H1 (cell line): ENCODE measurements around the gene FKBP6. TPM values are rescaled to one million over a fixed set of nuclear protein-coding genes. Genes with fewer than 3 reads are reported as not detected.
A peak's percentile ranks its signal among the peaks of the same experiment; 100 is the strongest.

ENCODE experiments used
- CTCF ChIA-PET: fragments of 300-600 bp; sonication (Branson Sonifier 250); formaldehyde crosslinking; loops from one replicate; lab custom pipeline; 2021; ENCODE audit not compliant: partially characterized antibody; lab: Charles Lee
- POLR2A ChIA-PET: fragments of 300-600 bp; sonication (Branson Sonifier 250); formaldehyde crosslinking; loops from one replicate; lab custom pipeline; 2021; ENCODE audit warnings: inconsistent platforms; ENCODE audit not compliant: partially characterized antibody; lab: Charles Lee
- DNase-seq, 2 experiments: peaks; one replicate each; pipeline versions ENCODE4 v3.0.0 to v3.0.0-alpha.2; 2010 to 2022; ENCODE audit warnings: low spot score in 2 of 2, low read depth in 1 of 2, mixed read lengths in 1 of 2
- FAIRE-seq: peaks from 2 replicates; lab custom pipeline; 2011; peaks lifted over from hg19 to GRCh38; lab: Jason Lieb, UNC
- H2AFZ ChIP-seq: 2 replicates; pipeline ENCODE4 v1.8.1; 2012; ENCODE audit warnings: low read length, inconsistent platforms
- H2AK5ac ChIP-seq: 2 replicates; pipeline ENCODE4 v1.6.1; 2013; ENCODE audit warnings: low read depth, low read length
- H2BK120ac ChIP-seq: replicated peaks from 2 replicates; pipeline ENCODE3; 2013; ENCODE audit warnings: low read depth, low read length, inconsistent platforms
- H2BK12ac ChIP-seq: 2 replicates; pipeline ENCODE4 v1.6.1; 2013; ENCODE audit warnings: low read depth, low read length
- H2BK15ac ChIP-seq: 2 replicates; pipeline ENCODE4 v1.6.1; 2013; ENCODE audit warnings: low read length
- H2BK20ac ChIP-seq: 2 replicates; pipeline ENCODE4 v1.6.1; 2013; ENCODE audit warnings: low read length
- H2BK5ac ChIP-seq: 2 replicates; pipeline ENCODE4 v1.6.1; 2013; ENCODE audit warnings: low read depth, low read length
- H3K14ac ChIP-seq: 2 replicates; pipeline ENCODE4 v1.6.1; 2013; ENCODE audit warnings: inconsistent platforms; ENCODE audit not compliant: insufficient read length
- H3K18ac ChIP-seq: 2 replicates; pipeline ENCODE4 v1.6.1; 2013; ENCODE audit warnings: low read length; ENCODE audit errors: extremely low read depth
- H3K23ac ChIP-seq: 2 replicates; pipeline ENCODE4 v1.6.1; 2013; ENCODE audit warnings: inconsistent platforms; ENCODE audit not compliant: insufficient read length
- H3K23me2 ChIP-seq: 2 replicates; pipeline ENCODE4 v1.6.1; 2013; ENCODE audit warnings: low read depth, low read length
- H3K27ac ChIP-seq: 2 replicates; pipeline ENCODE4 v1.6.1; 2011; ENCODE audit warnings: low read depth, low read length, inconsistent platforms
- H3K27me3 ChIP-seq, 4 experiments: replicated peaks in 1 of 4; 1 replicate in 1 of 4; 2 replicates in 3 of 4; pipeline versions ENCODE4 v1.6.1 to v1.8.1; 2011 to 2013; ENCODE audit warnings: low read length in 3 of 4, mild to moderate bottlenecking in 3 of 4, inconsistent platforms in 2 of 4, mixed read lengths in 2 of 4, moderate library complexity in 1 of 4; ENCODE audit not compliant: control insufficient read depth in 3 of 4, insufficient read depth in 3 of 4; ENCODE audit errors: extremely low read depth in 1 of 4
- H3K36me3 ChIP-seq, 4 experiments: 2 replicates each; pipeline versions ENCODE4 v1.6.1 to v1.8.1; 2011 to 2013; ENCODE audit warnings: mild to moderate bottlenecking in 4 of 4, low read length in 3 of 4, moderate library complexity in 2 of 4, control low read depth in 1 of 4, inconsistent platforms in 1 of 4; ENCODE audit not compliant: insufficient read depth in 4 of 4, control insufficient read depth in 2 of 4
- H3K4ac ChIP-seq: replicated peaks from 2 replicates; pipeline ENCODE3; 2013; ENCODE audit warnings: low read length, low read depth, mixed read lengths, inconsistent platforms; ENCODE audit not compliant: insufficient read length
- H3K4me1 ChIP-seq, 4 experiments: replicated peaks in 1 of 4; 1 replicate in 1 of 4; 2 replicates in 3 of 4; pipeline versions ENCODE4 v1.6.1 to v1.8.1; 2011 to 2013; ENCODE audit warnings: low read length in 3 of 4, inconsistent platforms in 2 of 4, mixed read lengths in 1 of 4; ENCODE audit not compliant: insufficient read depth in 4 of 4, control insufficient read depth in 3 of 4
- H3K4me2 ChIP-seq, 2 experiments: 2 replicates each; pipeline versions ENCODE4 v1.6.1 to v1.8.1; 2011 to 2013; ENCODE audit warnings: low read depth in 2 of 2, low read length in 2 of 2, control low read depth in 1 of 2, inconsistent platforms in 1 of 2, mild to moderate bottlenecking in 1 of 2; ENCODE audit not compliant: insufficient read depth in 1 of 2
- H3K4me3 ChIP-seq, 4 experiments: fragments of 200-600, 300-600 bp in 1 of 4; sonication (generic), shearing (Covaris generic), sonication (Bioruptor Twin) in 1 of 4; 2 replicates each; pipeline versions ENCODE4 v1.5.1 to v1.8.1; 2011 to 2016; ENCODE audit warnings: low read length in 4 of 4, low read depth in 3 of 4, control low read depth in 2 of 4, inconsistent platforms in 2 of 4, mild to moderate bottlenecking in 2 of 4, mixed read lengths in 1 of 4, moderate library complexity in 1 of 4; ENCODE audit not compliant: insufficient read depth in 2 of 4; ENCODE audit errors: extremely low read depth in 1 of 4
- H3K56ac ChIP-seq: replicated peaks from 2 replicates; pipeline ENCODE3; 2013; ENCODE audit warnings: low read depth, mild to moderate bottlenecking, mixed read lengths, low read length, inconsistent platforms; ENCODE audit not compliant: insufficient read length
- H3K79me1 ChIP-seq: 2 replicates; pipeline ENCODE4 v1.6.1; 2013; ENCODE audit warnings: low read depth, low read length, control low read depth
- H3K79me2 ChIP-seq, 2 experiments: 2 replicates each; pipeline versions ENCODE4 v1.6.1 to v1.8.1; 2012 to 2013; ENCODE audit warnings: low read length in 2 of 2, mild to moderate bottlenecking in 2 of 2, inconsistent platforms in 1 of 2; ENCODE audit not compliant: insufficient read depth in 2 of 2, control insufficient read depth in 1 of 2
- H3K9ac ChIP-seq, 4 experiments: replicated peaks in 1 of 4; 1 replicate in 1 of 4; 2 replicates in 3 of 4; pipeline versions ENCODE4 v1.6.1 to v1.8.1; 2011 to 2013; ENCODE audit warnings: low read depth in 3 of 4, low read length in 3 of 4, control low read depth in 2 of 4, mild to moderate bottlenecking in 2 of 4, moderate library complexity in 2 of 4, inconsistent platforms in 1 of 4; ENCODE audit errors: extremely low read depth in 1 of 4
- H3K9me3 ChIP-seq, 2 experiments: 2 replicates each; pipeline versions ENCODE4 v1.6.1 to v1.8.1; 2012 to 2013; ENCODE audit warnings: mild to moderate bottlenecking in 2 of 2, moderate library complexity in 2 of 2, control low read depth in 1 of 2, inconsistent platforms in 1 of 2, low read depth in 1 of 2, low read length in 1 of 2, mixed read lengths in 1 of 2; ENCODE audit not compliant: insufficient read depth in 2 of 2
- H4K20me1 ChIP-seq, 2 experiments: replicated peaks in 1 of 2; 2 replicates each; pipeline versions ENCODE3 to v1.8.1; 2011 to 2013; ENCODE audit warnings: inconsistent platforms in 2 of 2, low read length in 2 of 2, mild to moderate bottlenecking in 1 of 2; ENCODE audit not compliant: insufficient read depth in 2 of 2, control insufficient read depth in 1 of 2
- H4K5ac ChIP-seq: 2 replicates; pipeline ENCODE4 v1.6.1; 2013; ENCODE audit warnings: low read length, low read depth, mixed read lengths, inconsistent platforms; ENCODE audit not compliant: insufficient read length
- H4K8ac ChIP-seq: 2 replicates; pipeline ENCODE4 v1.8.0; 2013; ENCODE audit warnings: mild to moderate bottlenecking, moderate library complexity, low read length, inconsistent platforms; ENCODE audit not compliant: insufficient read depth; ENCODE audit errors: extremely low read depth
- H4K91ac ChIP-seq: replicated peaks from 2 replicates; pipeline ENCODE3; 2013; ENCODE audit warnings: low read length, mixed read lengths, inconsistent platforms; ENCODE audit not compliant: insufficient read length
- CHD2 ChIP-seq: IDR thresholded peaks from 2 replicates; pipeline ENCODE4 v1.6.1; 2012; ENCODE audit warnings: low read length, improper control_type of control experiment
- GABPA ChIP-seq: IDR thresholded peaks from 2 replicates; pipeline ENCODE4 v1.6.1; 2011; ENCODE audit warnings: mild to moderate bottlenecking, low read length, moderate library complexity, borderline replicate concordance; ENCODE audit not compliant: insufficient read depth
- JUND ChIP-seq: IDR thresholded peaks from 2 replicates; pipeline ENCODE4 v1.6.1; 2011; ENCODE audit warnings: mild to moderate bottlenecking, improper control_type of control experiment, low read length
- KDM5A ChIP-seq: fragments of 200-600 bp; IDR thresholded peaks from 2 replicates; pipeline ENCODE4 v1.7.1; 2012; ENCODE audit warnings: mild to moderate bottlenecking, low read length, inconsistent platforms, mixed read lengths
- POU5F1 ChIP-seq: IDR thresholded peaks from 2 replicates; pipeline ENCODE4 v1.6.1; 2011; ENCODE audit warnings: low read depth, mild to moderate bottlenecking, low read length, moderate library complexity
- RAD21 ChIP-seq, 2 experiments: IDR thresholded peaks in 1 of 2; conservative IDR thresholded peaks in 1 of 2; 2 replicates each; pipeline ENCODE4 v1.6.1; 2011; ENCODE audit warnings: low read depth in 2 of 2, low read length in 2 of 2, improper control_type of control experiment in 1 of 2, inconsistent platforms in 1 of 2, mild to moderate bottlenecking in 1 of 2, moderate library complexity in 1 of 2
- SIRT6 ChIP-seq: IDR thresholded peaks from one replicate; pipeline ENCODE4 v1.7.1; 2012; ENCODE audit warnings: low read length, inconsistent platforms
- SP1 ChIP-seq: IDR thresholded peaks from 2 replicates; pipeline ENCODE4 v1.6.1; 2011; ENCODE audit warnings: low read depth, low read length
- WGBS, 2 experiments: shearing (Covaris generic) in 1 of 2; methylation state at CpG; one replicate each; pipeline versions ENCODE4 v1.1.6 to v1.1.7; 2013 to 2015; ENCODE audit warnings: low lambda C conversion rate in 2 of 2, mixed read lengths in 2 of 2, inconsistent platforms in 1 of 2, low coverage in 1 of 2, missing lambda C conversion rate in 1 of 2; ENCODE audit not compliant: insufficient replicate concordance in 2 of 2, insufficient coverage in 1 of 2, insufficient read length in 1 of 2; ENCODE audit errors: extremely low coverage in 1 of 2, missing lambda C conversion rate in 1 of 2; 5-methylcytosine and 5-hydroxymethylcytosine counted together
- polyA plus RNA-seq, 7 experiments: library from polyadenylated mRNA; depleted of rRNA in 3 of 7; stranded (reverse) in 5 of 7; unstranded in 2 of 7; fragments of >200 nt in 5 of 7; fragments of 200-250 nt in 2 of 7; gene quantifications; 1 replicate in 5 of 7; 2 replicates in 1 of 7; 4 replicates in 1 of 7; pipeline versions ENCODE4 v1.2.1 to v1.2.3, GENCODE V29; 2011 to 2013; ENCODE audit warnings: missing spikeins in 2 of 7, mixed read lengths in 2 of 7
- total RNA-seq: library from RNA; stranded (reverse); fragmentation: NEBNext Ultra II Directional; extraction: Animal tissue kit (Norgen Biotek cat#: 25700); gene quantifications from 2 replicates; pipeline ENCODE4 v1.2.1, GENCODE V29; 2021
- TF ChIP-seq, protein P1 (sequence below): IDR thresholded peaks from 2 replicates; pipeline ENCODE4 v1.6.1; 2012; ENCODE audit warnings: inconsistent platforms

The FKBP6 gene
- total and polyA plus RNA-seq, 2 of the 8 experiments (the other 6 are each of a cell fraction or from before 2014, with no cell fraction given): 0.14 to 0.19 TPM

GRCh38 chr7:73363225-73364005 is 35.5 kb downstream of the FKBP6 start:
- peak overlapping the region; percentile 32; the same call in 1 of the 2 replicates for H2BK5ac ChIP-seq
- no peak overlapping the region for H4K5ac ChIP-seq
- H3K23me2 ChIP-seq: no peaks in the 10 kb centered on the region
- no peak for FAIRE-seq
- H4K20me1 ChIP-seq: peaks cover 0 to 2% of the 10 kb centered on the region in 2 experiments
- no peak overlapping the region for H3K56ac ChIP-seq
- no peak overlapping the region for H3K4me2 ChIP-seq
- H3K18ac ChIP-seq: no peak overlapping the region
- no peak overlapping the region for H2AFZ ChIP-seq
- H2BK20ac ChIP-seq: no peak overlapping the region; the same call in 1 of the 2 replicates
- ChIA-PET CTCF (interaction anchor here (1.3 kb wide), 1 partner anchor 22 kb away, joined by 4 read pairs; no protein-coding TSS in a partner anchor), POLR2A (interaction anchor here (0.6 kb wide), 1 partner anchor 34 kb away, joined by 3 read pairs; no protein-coding TSS in a partner anchor)
- H4K8ac ChIP-seq: no peak overlapping the region
- H3K27me3 ChIP-seq: no peaks in the 10 kb centered on the region
- no peak overlapping the region; the same call in 1 of the 2 replicates for H2BK15ac ChIP-seq
- H3K79me1 ChIP-seq: no peaks in the 10 kb centered on the region
- H3K9ac ChIP-seq: no peak overlapping the region
- H3K9me3 ChIP-seq: no peaks in the 10 kb centered on the region
- no peak overlapping the region for H3K14ac ChIP-seq
- H3K27ac ChIP-seq: no peak overlapping the region
- H3K4ac ChIP-seq: no peak overlapping the region
- H4K91ac ChIP-seq: no peak overlapping the region
- H2BK120ac ChIP-seq: no peak overlapping the region
- no peak for DNase-seq
- no peak overlapping the region for H2BK12ac ChIP-seq
- H3K4me1 ChIP-seq: no peaks in the 10 kb centered on the region
- no peak overlapping the region for H3K23ac ChIP-seq
- no peaks in the 10 kb centered on the region for H3K79me2 ChIP-seq
- H3K4me3 ChIP-seq: no peak overlapping the region
- WGBS, 2 experiments: 89% methylated on average over 28 of the region's 28 CpGs; no CpG with 5 or more reads in 1 of the 2 experiments
- no peaks in the 10 kb centered on the region for H3K36me3 ChIP-seq
- no peak overlapping the region for H2AK5ac ChIP-seq
- no peak for TF ChIP-seq CHD2
- no peak for TF ChIP-seq GABPA
- TF ChIP-seq KDM5A: no peak
- TF ChIP-seq SP1: no peak
- TF ChIP-seq POU5F1: no peak
- TF ChIP-seq JUND: no peak
- TF ChIP-seq SIRT6: no peak
- TF ChIP-seq, protein P1, sequence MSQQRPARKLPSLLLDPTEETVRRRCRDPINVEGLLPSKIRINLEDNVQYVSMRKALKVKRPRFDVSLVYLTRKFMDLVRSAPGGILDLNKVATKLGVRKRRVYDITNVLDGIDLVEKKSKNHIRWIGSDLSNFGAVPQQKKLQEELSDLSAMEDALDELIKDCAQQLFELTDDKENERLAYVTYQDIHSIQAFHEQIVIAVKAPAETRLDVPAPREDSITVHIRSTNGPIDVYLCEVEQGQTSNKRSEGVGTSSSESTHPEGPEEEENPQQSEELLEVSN: no peak
- TF ChIP-seq RAD21 (IDR thresholded peaks at IDR 0.05 in 1 of 2, conservative IDR thresholded peaks at IDR 0.05 in 1 of 2; ENCODE audit: low read depth in 2 of 2, low read length in 2 of 2): no peak
